Inflammatory macrophage (primary cell): ENCODE results near the gene COL16A1.
"Not testable (repeated sequence)": the region's sequence is repeated elsewhere in the genome, so short reads cannot be mapped to it uniquely, and the experiment has no call there.

ENCODE experiments used
- DNase-seq, 2 donors: peaks; one replicate each; pipeline ENCODE4 v3.0.0-alpha.2; 2020 to 2022

Gene COL16A1

GRCh38 chr1:31732751-31733289 is 29.0 kb upstream of the COL16A1 start:
- DNase-seq: no peak

- no peak for DNase-seq
These were observed 28.5 kb upstream of the COL16A1 start for GRCh38 chr1:31732343-31732742.

GRCh38 chr1:31731049-31731565 is 27.3 kb upstream of the COL16A1 start:
- DNase-seq: no peak

GRCh38 chr1:31730336-31731048 is 26.7 kb upstream of the COL16A1 start:
- no peak for DNase-seq

- no peak for DNase-seq
These were observed 24.0 kb upstream of the COL16A1 start for GRCh38 chr1:31727849-31728248.

GRCh38 chr1:31727195-31727594 is 23.4 kb upstream of the COL16A1 start:
- no peak for DNase-seq

GRCh38 chr1:31726715-31727114 is 22.9 kb upstream of the COL16A1 start:
- no peak for DNase-seq

- DNase-seq: no peak
These were observed 22.1 kb upstream of the COL16A1 start for GRCh38 chr1:31725777-31726535.

GRCh38 chr1:31725134-31725533 is 21.3 kb upstream of the COL16A1 start:
- no peak for DNase-seq

GRCh38 chr1:31723828-31724359 is 20.1 kb upstream of the COL16A1 start:
- DNase-seq: peak; percentile 56 to 75

GRCh38 chr1:31718327-31718897 is 14.6 kb upstream of the COL16A1 start:
- DNase-seq: no peak

GRCh38 chr1:31717341-31717740 is 13.5 kb upstream of the COL16A1 start:
- DNase-seq: no peak

- DNase-seq: no peak
These were observed 12.0 kb upstream of the COL16A1 start for GRCh38 chr1:31715873-31716220.

- peak; percentile 11 to 47 for DNase-seq
These were observed 11.5 kb upstream of the COL16A1 start for GRCh38 chr1:31715087-31715872.

- no peak for DNase-seq
These were observed 10.7 kb upstream of the COL16A1 start for GRCh38 chr1:31714442-31715086.

GRCh38 chr1:31712630-31713029 is 8.8 kb upstream of the COL16A1 start:
- DNase-seq: no peak

- DNase-seq: no peak
These were observed 8.3 kb upstream of the COL16A1 start for GRCh38 chr1:31712068-31712467.

- no peak for DNase-seq
These were observed 4.5 kb upstream of the COL16A1 start for GRCh38 chr1:31708324-31708723.

- peak; percentile 83 to 84 for DNase-seq
These were observed 3.9 kb upstream of the COL16A1 start for GRCh38 chr1:31707711-31708110.

GRCh38 chr1:31707059-31707600 is 3.3 kb upstream of the COL16A1 start:
- not testable (repeated sequence) for DNase-seq

- no peak for DNase-seq
These were observed 2.7 kb upstream of the COL16A1 start for GRCh38 chr1:31706384-31707058.
